Loucy (cell line): ENCODE data around the gene TECRL.

Experiments
- H2AFZ ChIP-seq: fragments of 200-600 bp; sonication (generic); 2 replicates; pipeline ENCODE4 v1.6.0; 2016; ENCODE audit warnings: antibody characterized with exemption, mild to moderate bottlenecking, low read length, moderate library complexity
- H3F3A ChIP-seq: fragments of 200-600 bp; 2 replicates; pipeline ENCODE4 v1.6.0; 2016; ENCODE audit warnings: antibody characterized with exemption, low read depth, mild to moderate bottlenecking
- H3K27me3 ChIP-seq: fragments of 200-600 bp; sonication (generic); 2 replicates; pipeline ENCODE4 v1.6.1; 2014; ENCODE audit warnings: low read length, mild to moderate bottlenecking; ENCODE audit not compliant: insufficient read depth, poor library complexity, severe bottlenecking
- H3K36me3 ChIP-seq: fragments of 200-600 bp; sonication (generic); 2 replicates; pipeline ENCODE4 v1.6.1; 2016; ENCODE audit warnings: low read length; ENCODE audit not compliant: insufficient read depth
- H3K4me1 ChIP-seq: fragments of 200-600 bp; sonication (generic); 2 replicates; pipeline ENCODE4 v1.5.1; 2014; ENCODE audit warnings: low read length, mild to moderate bottlenecking; ENCODE audit not compliant: insufficient read depth, poor library complexity, severe bottlenecking
- H3K4me2 ChIP-seq: fragments of 200-600 bp; sonication (generic); 2 replicates; pipeline ENCODE4 v1.6.0; 2014; ENCODE audit warnings: antibody characterized with exemption, low read length, low read depth, mild to moderate bottlenecking; ENCODE audit not compliant: poor library complexity, severe bottlenecking
- H3K4me3 ChIP-seq: fragments of 200-600 bp; sonication (generic); 2 replicates; pipeline ENCODE4 v1.5.1; 2014; ENCODE audit warnings: low read length, mild to moderate bottlenecking, mixed read lengths; ENCODE audit not compliant: poor library complexity, severe bottlenecking
- H3K79me2 ChIP-seq: fragments of 200-600 bp; sonication (generic); 2 replicates; pipeline ENCODE4 v1.6.1; 2014; ENCODE audit warnings: low read length; ENCODE audit not compliant: insufficient read depth
- H3K9ac ChIP-seq: fragments of 200-600 bp; sonication (generic); 2 replicates; pipeline ENCODE4 v1.6.0; 2014; ENCODE audit warnings: mild to moderate bottlenecking, low read depth, low read length, moderate library complexity; ENCODE audit not compliant: poor library complexity, severe bottlenecking
- H3K9me2 ChIP-seq: fragments of 200-600 bp; sonication (generic); replicated peaks from 2 replicates; pipeline ENCODE4 v1.6.1; 2016; ENCODE audit warnings: low read depth, low read length, mixed read lengths
- H3K9me3 ChIP-seq: fragments of 200-600 bp; sonication (generic); 2 replicates; pipeline ENCODE4 v1.6.1; 2014; ENCODE audit warnings: mild to moderate bottlenecking, antibody characterized with exemption, low read length, low read depth; ENCODE audit not compliant: insufficient read depth
- H4K20me1 ChIP-seq: fragments of 200-600 bp; sonication (generic); 2 replicates; pipeline ENCODE4 v1.6.0; 2014; ENCODE audit warnings: antibody characterized with exemption, low read length, mild to moderate bottlenecking; ENCODE audit not compliant: insufficient read depth, poor library complexity, severe bottlenecking
- CTCF ChIP-seq: fragments of 200-600 bp; sonication (generic); conservative IDR thresholded peaks from 2 replicates; pipeline ENCODE4 v1.5.1; 2014; ENCODE audit warnings: mild to moderate bottlenecking, antibody characterized with exemption, low read length
- EZH2phosphoT487 ChIP-seq: fragments of 200-600 bp; IDR thresholded peaks from 2 replicates; pipeline ENCODE4 v1.6.1; 2018; ENCODE audit warnings: antibody characterized with exemption, mild to moderate bottlenecking, moderate library complexity, borderline replicate concordance

The TECRL gene

GRCh38 chr4:64402684-64403083 is 6.6 kb downstream of the TECRL start:
- Histone ChIP-seq H3K9ac (no peak overlapping the region), H3K27me3 (no peaks in the 10 kb centered on the region), H3K9me3 (no peaks in the 10 kb centered on the region), H2AFZ (no peak overlapping the region), H3K36me3 (no peaks in the 10 kb centered on the region), H4K20me1 (no peaks in the 10 kb centered on the region), H3K9me2 (no peaks in the 10 kb centered on the region), H3K4me2 (no peak overlapping the region), H3K79me2 (no peaks in the 10 kb centered on the region), H3K4me3 (no peak overlapping the region), H3K4me1 (no peaks in the 10 kb centered on the region), H3F3A (no peaks in the 10 kb centered on the region)
- TF ChIP-seq CTCF (no peak), EZH2phosphoT487 (no peak)

DNA sequence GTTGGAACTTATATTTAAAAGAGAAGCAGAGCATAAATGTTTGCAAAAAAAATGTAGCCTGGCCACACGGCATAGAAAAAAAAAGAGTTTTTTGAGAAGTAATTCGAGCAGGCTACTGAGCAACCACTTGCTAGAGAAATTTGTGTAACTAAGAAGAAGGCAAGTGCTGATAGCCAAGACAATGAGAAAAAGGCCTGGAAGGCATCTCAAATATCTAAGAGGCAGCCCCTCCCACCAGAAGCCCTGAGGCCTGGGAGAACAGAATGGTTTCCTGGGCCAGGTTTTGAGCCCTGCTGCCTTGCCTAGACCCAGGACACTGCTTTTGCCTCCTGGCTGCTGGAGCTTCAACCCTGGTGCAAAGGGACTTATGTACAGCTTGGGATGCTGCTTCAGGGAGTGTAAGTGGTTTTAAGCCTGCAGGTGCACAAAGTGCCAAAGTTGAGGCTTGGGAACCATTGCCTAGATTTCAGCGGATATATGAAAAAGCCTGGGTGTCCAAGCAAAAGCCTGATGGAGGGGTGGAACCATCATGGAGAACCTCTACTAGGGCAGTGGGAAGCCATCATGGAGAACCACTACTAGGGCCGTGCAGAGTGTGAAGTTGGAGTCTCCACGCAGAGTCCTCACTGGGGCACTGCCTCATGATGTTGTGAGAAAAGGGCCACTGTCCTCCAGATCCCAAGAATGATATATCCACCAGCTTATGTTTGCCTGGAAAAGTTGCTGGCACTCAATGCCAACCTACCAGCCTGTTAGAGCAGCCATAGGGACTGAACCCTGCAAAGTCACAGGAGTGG is 9.7 kb downstream of the TECRL start:
- Histone ChIP-seq H3K36me3 (no peaks in the 10 kb centered on the region), H3K9me2 (no peaks in the 10 kb centered on the region), H3K9me3 (no peaks in the 10 kb centered on the region), H4K20me1 (no peaks in the 10 kb centered on the region), H3K27me3 (no peaks in the 10 kb centered on the region), H3K4me1 (no peaks in the 10 kb centered on the region), H3K4me3 (no peak overlapping the region), H3K79me2 (no peaks in the 10 kb centered on the region), H2AFZ (no peak overlapping the region), H3K9ac (no peak overlapping the region), H3F3A (no peaks in the 10 kb centered on the region), H3K4me2 (no peak overlapping the region)
- no peak for TF ChIP-seq EZH2phosphoT487
- no peak for TF ChIP-seq CTCF

DNA sequence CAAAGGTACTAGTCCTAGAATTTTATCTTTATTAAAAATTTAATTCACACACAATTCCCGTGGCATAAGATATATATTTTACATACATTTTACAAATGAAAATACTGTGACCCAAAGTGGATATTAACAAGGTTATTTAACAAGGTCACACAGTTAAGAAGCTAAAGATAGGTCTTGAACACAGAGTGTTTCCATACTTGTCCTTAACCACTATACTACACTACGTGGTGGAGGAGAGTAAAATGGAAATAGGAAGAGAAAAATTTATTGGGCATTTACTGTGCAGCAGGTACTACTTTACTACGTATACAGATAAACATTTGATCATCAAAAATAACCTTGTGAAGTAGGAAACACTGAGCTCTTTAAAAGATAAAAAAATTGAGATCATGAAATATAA is 14.8 kb downstream of the TECRL start:
- H4K20me1 ChIP-seq: no peaks in the 10 kb centered on the region
- H3K4me1 ChIP-seq: no peaks in the 10 kb centered on the region
- H2AFZ ChIP-seq: no peak overlapping the region
- no peaks in the 10 kb centered on the region for H3F3A ChIP-seq
- H3K9ac ChIP-seq: no peak overlapping the region
- no peaks in the 10 kb centered on the region for H3K79me2 ChIP-seq
- no peaks in the 10 kb centered on the region for H3K9me3 ChIP-seq
- TF ChIP-seq EZH2phosphoT487: no peak
- H3K27me3 ChIP-seq: no peaks in the 10 kb centered on the region
- no peaks in the 10 kb centered on the region for H3K36me3 ChIP-seq
- H3K4me2 ChIP-seq: no peak overlapping the region
- no peak overlapping the region for H3K4me3 ChIP-seq
- no peaks in the 10 kb centered on the region for H3K9me2 ChIP-seq

DNA sequence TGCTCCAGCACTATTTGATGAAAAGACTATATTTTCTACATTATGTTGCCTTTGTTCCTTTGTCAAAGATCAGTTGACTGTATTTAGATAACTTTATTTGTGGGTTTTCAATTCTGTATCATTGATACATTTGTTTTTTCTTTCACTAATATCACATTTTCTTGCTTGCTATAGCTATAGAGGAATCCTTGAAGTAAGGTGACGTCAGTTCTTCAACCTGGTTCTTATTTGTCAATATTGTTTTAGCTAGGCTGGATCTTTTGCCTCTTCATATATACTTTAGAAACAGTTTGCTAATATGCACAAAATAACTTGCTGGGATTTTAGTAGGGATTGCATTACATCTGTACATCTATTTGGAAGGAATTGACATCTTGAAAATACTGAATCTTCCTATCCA is 21.0 kb downstream of the TECRL start:
- no peaks in the 10 kb centered on the region for H4K20me1 ChIP-seq

More for the DNA sequence above, 21.0 kb downstream of the TECRL start:
- no peaks in the 10 kb centered on the region for H3K36me3 ChIP-seq
- no peak overlapping the region for H3K9ac ChIP-seq
- H3F3A ChIP-seq: no peaks in the 10 kb centered on the region
- H3K79me2 ChIP-seq: no peaks in the 10 kb centered on the region
- H3K4me3 ChIP-seq: no peak overlapping the region
- H3K4me1 ChIP-seq: no peaks in the 10 kb centered on the region
- no peak overlapping the region for H3K4me2 ChIP-seq
- H3K27me3 ChIP-seq: no peaks in the 10 kb centered on the region
- TF ChIP-seq EZH2phosphoT487: no peak
- TF ChIP-seq CTCF: no peak
- H3K9me3 ChIP-seq: no peaks in the 10 kb centered on the region
- H2AFZ ChIP-seq: no peak overlapping the region
- no peaks in the 10 kb centered on the region for H3K9me2 ChIP-seq
